HCT116 (cell line): Measurements from ENCODE around the gene CPEB2. TPM values are rescaled to one million over a fixed set of nuclear protein-coding genes. Genes with fewer than 3 reads are reported as not detected.

Source experiments
- ATAC-seq: fragments of 200-7000 bp; cut with Tn5 transposase; 2 replicates; pipeline ENCODE4 v1.9.1; 2020; ENCODE audit warnings: mild to moderate bottlenecking, moderate library complexity
- BruUV-seq: library from RNA; stranded (reverse); fragments of 400-500 nt; replicated peaks from 2 replicates; lab custom pipeline; 2021; lab: Mats Ljungman, UMichigan
- CTCF ChIA-PET: fragments of 300-600 bp; sonication (Branson Sonifier 250); formaldehyde crosslinking; loops from one replicate; lab custom pipeline; 2021; ENCODE audit warnings: antibody characterized with exemption; lab: Charles Lee
- POLR2A ChIA-PET: fragments of 300-600, 350-600 bp; sonication (Branson Sonifier 250); formaldehyde crosslinking; loops from one replicate; lab custom pipeline; 2021; ENCODE audit warnings: antibody characterized with exemption; lab: Charles Lee
- RAD21 ChIA-PET, 2 experiments: fragments of 300-600 bp; sonication (Branson Sonifier 250); formaldehyde crosslinking; loops; one replicate each; lab custom pipeline; 2023; ENCODE audit warnings: low total read pairs in 2 of 2; ENCODE audit not compliant: uncharacterized antibody in 2 of 2, unreplicated experiment in 2 of 2, low non-redundant PET in 1 of 2; lab: Charles Lee
- DNase-seq: peaks from one replicate; pipeline ENCODE4 v3.0.0-alpha.2; 2010; ENCODE audit warnings: low read depth, low spot score
- H2AFZ ChIP-seq: fragments of 200-600 bp; shearing (Covaris generic), sonication (generic); 2 replicates; pipeline ENCODE4 v1.6.1; 2017; ENCODE audit warnings: low read depth, mixed run types, mixed read lengths, antibody characterized with exemption, low read length; ENCODE audit not compliant: poor library complexity, severe bottlenecking
- H3K27ac ChIP-seq: 2 replicates; pipeline ENCODE4 v1.5.1; 2012; ENCODE audit warnings: low read depth, low read length
- H3K27me3 ChIP-seq: fragments of 200-600 bp; sonication (generic); 2 replicates; pipeline ENCODE4 v1.6.1; 2016; ENCODE audit warnings: mixed run types, low read length, mixed read lengths; ENCODE audit not compliant: insufficient read depth
- H3K36me3 ChIP-seq, 2 experiments: fragments of 200-500 bp in 1 of 2; fragments of 200-600 bp in 1 of 2; sonication (Bioruptor generic) in 1 of 2; sonication (generic) in 1 of 2; 2 replicates each; pipeline versions ENCODE4 v1.5.1 to v1.6.1; 2014 to 2016; ENCODE audit warnings: low read length in 2 of 2, inconsistent platforms in 1 of 2, mixed read lengths in 1 of 2, mixed run types in 1 of 2; ENCODE audit not compliant: insufficient read depth in 2 of 2, control insufficient read depth in 1 of 2
- H3K4me1 ChIP-seq, 2 experiments: fragments of 200-600 bp in 1 of 2; sonication (generic) in 1 of 2; 2 replicates each; pipeline versions ENCODE4 v1.5.1 to v1.6.1; 2012 to 2017; ENCODE audit warnings: low read length in 2 of 2, inconsistent platforms in 1 of 2, mild to moderate bottlenecking in 1 of 2, mixed read lengths in 1 of 2, mixed run types in 1 of 2, moderate library complexity in 1 of 2; ENCODE audit not compliant: insufficient read depth in 2 of 2, control insufficient read depth in 1 of 2
- H3K4me2 ChIP-seq: fragments of 200-600 bp; sonication (generic); 2 replicates; pipeline ENCODE4 v1.6.1; 2017; ENCODE audit warnings: mixed run types, low read length, mixed read lengths
- H3K4me3 ChIP-seq, 2 experiments: fragments of 200-600 bp in 1 of 2; sonication (generic) in 1 of 2; replicated peaks in 1 of 2; 2 replicates each; pipeline ENCODE4 v1.5.1; 2011 to 2016; ENCODE audit warnings: low read length in 2 of 2, control low read depth in 1 of 2, low read depth in 1 of 2, mild to moderate bottlenecking in 1 of 2, mixed read lengths in 1 of 2, mixed run types in 1 of 2
- H3K79me2 ChIP-seq: fragments of 200-600 bp; sonication (generic); 2 replicates; pipeline ENCODE4 v1.6.1; 2017; ENCODE audit warnings: mild to moderate bottlenecking, mixed run types, low read length, moderate library complexity, mixed read lengths; ENCODE audit not compliant: insufficient read depth
- H3K9ac ChIP-seq: fragments of 200-600 bp; sonication (generic); 2 replicates; pipeline ENCODE4 v1.6.1; 2016; ENCODE audit warnings: low read length, mixed read lengths
- H3K9me2 ChIP-seq: fragments of 200-600 bp; sonication (generic), shearing (Covaris generic); 2 replicates; pipeline ENCODE4 v1.6.1; 2017; ENCODE audit warnings: mixed run types, mild to moderate bottlenecking, moderate library complexity; ENCODE audit not compliant: insufficient read depth
- H3K9me3 ChIP-seq, 2 experiments: fragments of 200-500 bp in 1 of 2; fragments of 200-600 bp in 1 of 2; sonication (Bioruptor generic) in 1 of 2; sonication (generic) in 1 of 2; 2 replicates each; pipeline ENCODE4 v1.6.1; 2014 to 2017; ENCODE audit warnings: low read length in 2 of 2, mixed read lengths in 2 of 2, inconsistent platforms in 1 of 2, low read depth in 1 of 2, mild to moderate bottlenecking in 1 of 2, mixed run types in 1 of 2, moderate library complexity in 1 of 2; ENCODE audit not compliant: control insufficient read depth in 1 of 2, insufficient read depth in 1 of 2
- H4K20me1 ChIP-seq: fragments of 200-600 bp; sonication (generic), shearing (Covaris generic); 2 replicates; pipeline ENCODE4 v1.6.1; 2017; ENCODE audit warnings: mixed run types, mild to moderate bottlenecking, moderate library complexity; ENCODE audit not compliant: insufficient read depth
- ATF3 ChIP-seq: IDR thresholded peaks from 2 replicates; pipeline ENCODE4 v1.6.1; 2012
- CBX3 ChIP-seq: IDR thresholded peaks from 2 replicates; pipeline ENCODE4 v1.6.1; 2012; ENCODE audit warnings: low read depth
- CEBPB ChIP-seq: IDR thresholded peaks from 2 replicates; pipeline ENCODE4 v1.6.1; 2012; ENCODE audit warnings: low read depth
- CTCF ChIP-seq, 3 experiments: fragments of 200-600 bp in 1 of 3; sonication (generic) in 1 of 3; IDR thresholded peaks in 2 of 3; conservative IDR thresholded peaks in 1 of 3; 2 replicates each; pipeline ENCODE4 v1.5.1; 2012 to 2017; ENCODE audit warnings: low read depth in 2 of 3, low read length in 2 of 3, antibody characterized with exemption in 1 of 3, borderline replicate concordance in 1 of 3, control low read depth in 1 of 3, mild to moderate bottlenecking in 1 of 3, mixed read lengths in 1 of 3, mixed run types in 1 of 3, moderate library complexity in 1 of 3; ENCODE audit not compliant: insufficient read depth in 1 of 3
- EGR1 ChIP-seq: IDR thresholded peaks from 2 replicates; pipeline ENCODE4 v1.6.1; 2012; ENCODE audit warnings: low read depth
- ELF1 ChIP-seq: IDR thresholded peaks from 2 replicates; pipeline ENCODE4 v1.6.1; 2012; ENCODE audit warnings: low read depth, borderline replicate concordance
- EZH2 ChIP-seq: fragments of 200-600 bp; sonication (generic); IDR thresholded peaks from 2 replicates; pipeline ENCODE4 v1.6.1; 2017; ENCODE audit warnings: antibody characterized with exemption, mixed run types
- EZH2phosphoT487 ChIP-seq: fragments of 200-600 bp; IDR thresholded peaks from 2 replicates; pipeline ENCODE4 v1.6.1; 2018; ENCODE audit warnings: antibody characterized with exemption, borderline replicate concordance
- FOSL1 ChIP-seq: IDR thresholded peaks from 2 replicates; pipeline ENCODE4 v1.6.1; 2012; ENCODE audit warnings: low read depth
- JUND ChIP-seq: IDR thresholded peaks from 2 replicates; pipeline ENCODE4 v1.6.1; 2012
- POLR2A ChIP-seq: IDR thresholded peaks from 2 replicates; pipeline ENCODE4 v1.7.0; 2011; ENCODE audit warnings: borderline replicate concordance; ENCODE audit not compliant: insufficient read depth, insufficient read length; ENCODE audit errors: extremely low read depth
- POLR2AphosphoS5 ChIP-seq: IDR thresholded peaks from 2 replicates; pipeline ENCODE4 v1.6.1; 2011; ENCODE audit warnings: mild to moderate bottlenecking, low read depth, low read length, moderate library complexity
- RAD21 ChIP-seq: IDR thresholded peaks from 2 replicates; pipeline ENCODE4 v1.6.1; 2012; ENCODE audit warnings: low read depth, mild to moderate bottlenecking
- SIN3A ChIP-seq: IDR thresholded peaks from 2 replicates; pipeline ENCODE4 v1.6.1; 2012; ENCODE audit warnings: low read depth
- SRF ChIP-seq: IDR thresholded peaks from 2 replicates; pipeline ENCODE4 v1.6.1; 2012; ENCODE audit warnings: low read depth
- TCF7L2 ChIP-seq: IDR thresholded peaks from 2 replicates; pipeline ENCODE4 v1.7.0; 2011; ENCODE audit warnings: borderline replicate concordance, inconsistent platforms; ENCODE audit not compliant: insufficient read depth, insufficient read length; ENCODE audit errors: extremely low read depth
- ZBTB33 ChIP-seq: IDR thresholded peaks from 2 replicates; pipeline ENCODE4 v1.6.1; 2011; ENCODE audit warnings: mild to moderate bottlenecking, low read length, moderate library complexity; ENCODE audit not compliant: insufficient replicate concordance; ENCODE audit errors: extremely low read depth
- ZFX ChIP-seq: fragments of 450-650 bp; IDR thresholded peaks from 2 replicates; pipeline ENCODE4 v1.6.1; 2017
- ZNF274 ChIP-seq: fragments of 200-500 bp; sonication (Bioruptor generic); IDR thresholded peaks from 2 replicates; pipeline ENCODE4 v1.6.1; 2014; ENCODE audit warnings: mild to moderate bottlenecking, low read depth, low read length, inconsistent platforms
- intact Hi-C: fragments of 100-400 bp; cut with micrococcal nuclease; formaldehyde crosslinking; loops from 2 replicates; pipeline ENCODE4 v1.10.0; 2022
- total RNA-seq: library from RNA; stranded (reverse); gene quantifications from one replicate; pipeline ENCODE4 v1.2.1, GENCODE V29; 2021; ENCODE audit not compliant: unreplicated experiment

The CPEB2 gene
- total RNA-seq, 1 experiment from 2014 or later, result 1.3 TPM

- POLR2A ChIA-PET, result no interaction called here
- Histone ChIP-seq H3K9me3 (no peaks in the 10 kb centered on the region), H3K36me3 (no peaks in the 10 kb centered on the region), H3K4me2 (no peak overlapping the region), H3K9ac (no peak overlapping the region), H3K27me3 (no peaks in the 10 kb centered on the region), H3K79me2 (no peaks in the 10 kb centered on the region), H3K4me1 (no peaks in the 10 kb centered on the region), H3K9me2 (no peaks in the 10 kb centered on the region), H3K27ac (no peak overlapping the region), H4K20me1 (no peaks in the 10 kb centered on the region), H3K4me3 (no peak overlapping the region), H2AFZ (no peak overlapping the region)
- intact Hi-C loops, result no loop called here
- DNase-seq (no peak), ATAC-seq (no peak)
- RAD21 ChIA-PET, result no interaction called here
- BruUV-seq, result no TSS peak
- no peak for TF ChIP-seq ATF3
- no peak for TF ChIP-seq SRF
- no peak for TF ChIP-seq ELF1
- no peak for TF ChIP-seq CEBPB
- TF ChIP-seq EZH2phosphoT487, result no peak
- TF ChIP-seq EZH2, result no peak
- TF ChIP-seq ZFX, result no peak
- no peak for TF ChIP-seq FOSL1
- TF ChIP-seq CBX3, result no peak
- TF ChIP-seq SIN3A, result no peak
- TF ChIP-seq ZNF274, result no peak
- TF ChIP-seq POLR2A, result no peak
- TF ChIP-seq CTCF (IDR thresholded peaks at IDR 0.05 in 2 of 3, conservative IDR thresholded peaks at IDR 0.05 in 1 of 3; ENCODE audit: borderline replicate concordance in 1 of 3, insufficient read depth in 1 of 3, low read depth in 2 of 3, low read length in 2 of 3), result no peak
- TF ChIP-seq JUND, result no peak
- no peak for TF ChIP-seq POLR2AphosphoS5
- TF ChIP-seq ZBTB33, result no peak
- no peak for TF ChIP-seq EGR1
- TF ChIP-seq RAD21, result no peak
- TF ChIP-seq TCF7L2, result no peak
- CTCF ChIA-PET, result no interaction called here
Observed at GRCh38 chr4:15060213-15060612, 57.9 kb downstream of the CPEB2 start.
